ENCODE results near the gene FHIT.
A peak's percentile ranks its signal among the peaks of the same experiment; 100 is the strongest.
"Not testable (repeated sequence)": the region's sequence is repeated elsewhere in the genome, so short reads cannot be mapped to it uniquely, and the experiment has no call there.

Gene FHIT

GRCh38 chr3:59831394-59831793 lies 1419.9 kb downstream of the FHIT start:
- DNase-seq (ENCODE audit: extremely low read depth in 1 of 2, low read depth in 1 of 2) = no peak

GRCh38 chr3:59829527-59829926 lies 1421.7 kb downstream of the FHIT start:
- no peak for DNase-seq (ENCODE audit: extremely low read depth in 1 of 2, low read depth in 1 of 2)

GRCh38 chr3:59824876-59825275 lies 1426.4 kb downstream of the FHIT start:
- no peak for DNase-seq (ENCODE audit: extremely low read depth in 1 of 2, low read depth in 1 of 2)

- DNase-seq (ENCODE audit: extremely low read depth in 1 of 2, low read depth in 1 of 2) = no peak
These were observed 1430.0 kb downstream of the FHIT start for GRCh38 chr3:59821274-59821673.

GRCh38 chr3:59820352-59820934 lies 1430.8 kb downstream of the FHIT start:
- DNase-seq (ENCODE audit: extremely low read depth in 1 of 2, low read depth in 1 of 2) = peak in 1 of 2 donors; percentile 11

GRCh38 chr3:59818919-59819300 lies 1432.3 kb downstream of the FHIT start:
- DNase-seq (ENCODE audit: extremely low read depth in 1 of 2, low read depth in 1 of 2) = no peak

GRCh38 chr3:59818033-59818918 lies 1433.0 kb downstream of the FHIT start:
- DNase-seq (ENCODE audit: extremely low read depth in 1 of 2, low read depth in 1 of 2) = no peak

- DNase-seq (ENCODE audit: extremely low read depth in 1 of 2, low read depth in 1 of 2) = no peak
These were observed 1433.7 kb downstream of the FHIT start for GRCh38 chr3:59817511-59817910.

- no peak for DNase-seq (ENCODE audit: extremely low read depth in 1 of 2, low read depth in 1 of 2)
These were observed 1434.9 kb downstream of the FHIT start for GRCh38 chr3:59816312-59816711.

- DNase-seq (ENCODE audit: extremely low read depth in 1 of 2, low read depth in 1 of 2) = no peak
These were observed 1438.1 kb downstream of the FHIT start for GRCh38 chr3:59813148-59813538.

- DNase-seq (ENCODE audit: extremely low read depth in 1 of 2, low read depth in 1 of 2) = no peak
These were observed 1438.8 kb downstream of the FHIT start for GRCh38 chr3:59812237-59813147.

GRCh38 chr3:59811160-59811559 lies 1440.1 kb downstream of the FHIT start:
- no peak for DNase-seq (ENCODE audit: extremely low read depth in 1 of 2, low read depth in 1 of 2)

GRCh38 chr3:59810606-59811005 lies 1440.6 kb downstream of the FHIT start:
- no peak for DNase-seq (ENCODE audit: extremely low read depth in 1 of 2, low read depth in 1 of 2)

GRCh38 chr3:59809710-59810444 lies 1441.4 kb downstream of the FHIT start:
- no peak for DNase-seq (ENCODE audit: extremely low read depth in 1 of 2, low read depth in 1 of 2)

GRCh38 chr3:59809016-59809415 lies 1442.2 kb downstream of the FHIT start:
- no peak for DNase-seq (ENCODE audit: extremely low read depth in 1 of 2, low read depth in 1 of 2)

GRCh38 chr3:59808446-59808845 lies 1442.8 kb downstream of the FHIT start:
- DNase-seq (ENCODE audit: extremely low read depth in 1 of 2, low read depth in 1 of 2) = no peak

- DNase-seq (ENCODE audit: extremely low read depth in 1 of 2, low read depth in 1 of 2) = no peak
These were observed 1448.0 kb downstream of the FHIT start for GRCh38 chr3:59803268-59803667.

GRCh38 chr3:59802453-59802852 lies 1448.8 kb downstream of the FHIT start:
- not testable (repeated sequence) for DNase-seq (ENCODE audit: extremely low read depth in 1 of 2, low read depth in 1 of 2)

- no peak for DNase-seq (ENCODE audit: extremely low read depth in 1 of 2, low read depth in 1 of 2)
These were observed 1449.2 kb downstream of the FHIT start for GRCh38 chr3:59802045-59802444.

- DNase-seq (ENCODE audit: extremely low read depth in 1 of 2, low read depth in 1 of 2) = no peak
These were observed 1450.8 kb downstream of the FHIT start for GRCh38 chr3:59800481-59800880.

Data from stimulated activated CD8-positive, alpha-beta memory T cell treated with anti-CD3 and anti-CD28 coated beads, Interleukin-7, amount 100 ng/mL, for 48 hours (primary cell).